Neural cell (in vitro differentiated cells): ENCODE results near the gene ING4. TPM values are rescaled to one million over a fixed set of nuclear protein-coding genes. Genes with fewer than 3 reads are reported as not detected.

Source experiments
- H2AFZ ChIP-seq: fragments of 200-600, 300-800 bp; sonication (generic), shearing (Covaris generic); 2 replicates; pipeline ENCODE4 v1.6.0; 2014; ENCODE audit warnings: low read depth, mild to moderate bottlenecking, antibody characterized with exemption, low read length, moderate library complexity
- H3F3A ChIP-seq: fragments of 200-600 bp; shearing (Covaris generic); 2 replicates; pipeline ENCODE4 v1.6.1; 2016; ENCODE audit warnings: mild to moderate bottlenecking, moderate library complexity, mixed read lengths, antibody characterized with exemption, low read length; ENCODE audit not compliant: insufficient read depth, poor library complexity, severe bottlenecking
- H3K27ac ChIP-seq: fragments of 200-600, 300-800 bp; sonication (generic), shearing (Covaris generic); 2 replicates; pipeline ENCODE4 v1.5.1; 2014; ENCODE audit warnings: mild to moderate bottlenecking, low read length, moderate library complexity
- H3K27me3 ChIP-seq: fragments of 300-800, 200-600 bp; sonication (generic), shearing (Covaris generic); 2 replicates; pipeline ENCODE4 v1.6.0; 2014; ENCODE audit warnings: mild to moderate bottlenecking, low read depth, low read length, moderate library complexity; ENCODE audit not compliant: insufficient read depth
- H3K36me3 ChIP-seq: fragments of 300-800, 200-600 bp; sonication (generic), shearing (Covaris generic); 2 replicates; pipeline ENCODE4 v1.5.1; 2014; ENCODE audit warnings: mild to moderate bottlenecking, antibody characterized with exemption, low read length, moderate library complexity; ENCODE audit not compliant: insufficient read depth
- H3K4me2 ChIP-seq: fragments of 300-800, 200-600 bp; sonication (generic), shearing (Covaris generic); 2 replicates; pipeline ENCODE4 v1.6.0; 2014; ENCODE audit warnings: mild to moderate bottlenecking, low read length
- H3K4me3 ChIP-seq: fragments of 300-800, 200-600 bp; sonication (generic), shearing (Covaris generic); 2 replicates; pipeline ENCODE4 v1.5.1; 2014; ENCODE audit warnings: mild to moderate bottlenecking, low read length, moderate library complexity
- H3K79me2 ChIP-seq: fragments of 200-600 bp; shearing (Covaris generic); replicated peaks from 2 replicates; pipeline ENCODE4 v1.6.0; 2014; ENCODE audit warnings: mild to moderate bottlenecking, low read length, moderate library complexity; ENCODE audit not compliant: insufficient read depth
- H3K9ac ChIP-seq: fragments of 300-800, 200-600 bp; sonication (generic), shearing (Covaris generic); 2 replicates; pipeline ENCODE4 v1.6.1; 2016; ENCODE audit warnings: mild to moderate bottlenecking, low read length, mixed read lengths
- H3K9me2 ChIP-seq: fragments of 200-600 bp; shearing (Covaris generic); 2 replicates; pipeline ENCODE4 v1.6.1; 2016; ENCODE audit warnings: mild to moderate bottlenecking, low read length, mixed read lengths; ENCODE audit not compliant: insufficient read depth
- H3K9me3 ChIP-seq: fragments of 200-600, 300-800 bp; sonication (generic), shearing (Covaris generic); 2 replicates; pipeline ENCODE4 v1.6.1; 2016; ENCODE audit warnings: mild to moderate bottlenecking, mixed run types, low read length, moderate library complexity, mixed read lengths
- H4K20me1 ChIP-seq: fragments of 200-600 bp; shearing (Covaris generic); 2 replicates; pipeline ENCODE4 v1.6.1; 2016; ENCODE audit warnings: mild to moderate bottlenecking, mixed run types; ENCODE audit not compliant: insufficient read depth
- EP300 ChIP-seq: fragments of 450-650 bp; conservative IDR thresholded peaks from 2 replicates; pipeline ENCODE4 v1.6.1; 2014; ENCODE audit warnings: antibody characterized with exemption, mild to moderate bottlenecking, moderate library complexity; ENCODE audit not compliant: poor library complexity, severe bottlenecking
- EZH2 ChIP-seq: fragments of 200-600, 300-800 bp; shearing (Covaris generic), sonication (generic); IDR thresholded peaks from 2 replicates; pipeline ENCODE4 v1.6.1; 2014; ENCODE audit warnings: antibody characterized with exemption, low read length, borderline replicate concordance, mild to moderate bottlenecking; ENCODE audit not compliant: insufficient read depth, poor library complexity, severe bottlenecking
- MXI1 ChIP-seq: fragments of 450-650 bp; conservative IDR thresholded peaks from 2 replicates; pipeline ENCODE4 v1.6.1; 2014; ENCODE audit warnings: antibody characterized with exemption, mild to moderate bottlenecking; ENCODE audit not compliant: poor library complexity, severe bottlenecking
- POLR2AphosphoS5 ChIP-seq: IDR thresholded peaks from 2 replicates; pipeline ENCODE4 v1.6.1; 2012
- RAD21 ChIP-seq: fragments of 450-650 bp; conservative IDR thresholded peaks from 2 replicates; pipeline ENCODE4 v1.6.1; 2014; ENCODE audit warnings: antibody characterized with exemption, mild to moderate bottlenecking, moderate library complexity
- SMC3 ChIP-seq: fragments of 450-650 bp; conservative IDR thresholded peaks from 2 replicates; pipeline ENCODE4 v1.6.1; 2014; ENCODE audit warnings: antibody characterized with exemption, mild to moderate bottlenecking, moderate library complexity; ENCODE audit not compliant: poor library complexity
- TAF1 ChIP-seq: IDR thresholded peaks from 2 replicates; pipeline ENCODE4 v1.6.1; 2012; ENCODE audit warnings: low read depth
- polyA plus RNA-seq: library from polyadenylated mRNA; depleted of rRNA; stranded (reverse); fragments of >200 nt; gene quantifications from 2 replicates; pipeline ENCODE4 v1.2.3, GENCODE V29; 2014
- TF ChIP-seq, protein P1 (sequence below): fragments of 450-650 bp; IDR thresholded peaks from 2 replicates; pipeline ENCODE4 v1.5.1; 2014; ENCODE audit warnings: antibody characterized with exemption, mild to moderate bottlenecking, moderate library complexity; ENCODE audit not compliant: poor library complexity, severe bottlenecking

ING4 gene
- polyA plus RNA-seq, 1 donor from 2014 or later = 540 TPM

DNA sequence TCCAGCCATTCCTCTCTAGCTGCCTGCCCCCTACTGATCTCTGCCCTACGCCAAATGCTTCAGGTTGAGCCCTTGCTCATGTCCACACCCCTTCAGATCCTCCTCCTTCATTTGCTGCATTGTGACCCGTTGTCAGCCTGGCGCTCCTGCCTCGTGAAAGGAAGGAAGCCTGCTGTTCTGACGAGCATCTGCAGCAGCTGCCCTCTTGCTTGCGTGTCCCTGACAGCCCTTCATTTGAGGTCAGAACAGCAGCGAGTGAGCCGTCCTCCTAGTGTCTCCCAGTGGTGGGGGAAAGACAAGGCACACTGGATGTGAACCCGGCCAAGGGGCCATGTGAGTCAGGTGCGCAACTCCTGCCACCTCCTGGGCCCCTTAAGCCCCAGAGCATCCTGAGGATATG is 40.7 kb upstream of the ING4 start:
- TF ChIP-seq POLR2AphosphoS5 (peak; percentile 11), EZH2 (no peak), SMC3 (no peak)
- TF ChIP-seq, protein P1, sequence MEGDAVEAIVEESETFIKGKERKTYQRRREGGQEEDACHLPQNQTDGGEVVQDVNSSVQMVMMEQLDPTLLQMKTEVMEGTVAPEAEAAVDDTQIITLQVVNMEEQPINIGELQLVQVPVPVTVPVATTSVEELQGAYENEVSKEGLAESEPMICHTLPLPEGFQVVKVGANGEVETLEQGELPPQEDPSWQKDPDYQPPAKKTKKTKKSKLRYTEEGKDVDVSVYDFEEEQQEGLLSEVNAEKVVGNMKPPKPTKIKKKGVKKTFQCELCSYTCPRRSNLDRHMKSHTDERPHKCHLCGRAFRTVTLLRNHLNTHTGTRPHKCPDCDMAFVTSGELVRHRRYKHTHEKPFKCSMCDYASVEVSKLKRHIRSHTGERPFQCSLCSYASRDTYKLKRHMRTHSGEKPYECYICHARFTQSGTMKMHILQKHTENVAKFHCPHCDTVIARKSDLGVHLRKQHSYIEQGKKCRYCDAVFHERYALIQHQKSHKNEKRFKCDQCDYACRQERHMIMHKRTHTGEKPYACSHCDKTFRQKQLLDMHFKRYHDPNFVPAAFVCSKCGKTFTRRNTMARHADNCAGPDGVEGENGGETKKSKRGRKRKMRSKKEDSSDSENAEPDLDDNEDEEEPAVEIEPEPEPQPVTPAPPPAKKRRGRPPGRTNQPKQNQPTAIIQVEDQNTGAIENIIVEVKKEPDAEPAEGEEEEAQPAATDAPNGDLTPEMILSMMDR = peak; percentile 38
- H2AFZ ChIP-seq = no peak overlapping the region
- H3K27me3 ChIP-seq = no peaks in the 10 kb centered on the region
- H3K9me3 ChIP-seq = no peaks in the 10 kb centered on the region
- no peak overlapping the region for H3K4me3 ChIP-seq
- peak overlapping the region; percentile 29 for H3K9ac ChIP-seq
- no peaks in the 10 kb centered on the region for H3K9me2 ChIP-seq
- H4K20me1 ChIP-seq = no peaks in the 10 kb centered on the region
- H3K36me3 ChIP-seq = no peaks in the 10 kb centered on the region
- no peaks in the 10 kb centered on the region for H3F3A ChIP-seq
- H3K4me2 ChIP-seq = no peak overlapping the region
- no peak overlapping the region for H3K27ac ChIP-seq
- H3K79me2 ChIP-seq = peaks cover 8% of the 10 kb centered on the region

DNA sequence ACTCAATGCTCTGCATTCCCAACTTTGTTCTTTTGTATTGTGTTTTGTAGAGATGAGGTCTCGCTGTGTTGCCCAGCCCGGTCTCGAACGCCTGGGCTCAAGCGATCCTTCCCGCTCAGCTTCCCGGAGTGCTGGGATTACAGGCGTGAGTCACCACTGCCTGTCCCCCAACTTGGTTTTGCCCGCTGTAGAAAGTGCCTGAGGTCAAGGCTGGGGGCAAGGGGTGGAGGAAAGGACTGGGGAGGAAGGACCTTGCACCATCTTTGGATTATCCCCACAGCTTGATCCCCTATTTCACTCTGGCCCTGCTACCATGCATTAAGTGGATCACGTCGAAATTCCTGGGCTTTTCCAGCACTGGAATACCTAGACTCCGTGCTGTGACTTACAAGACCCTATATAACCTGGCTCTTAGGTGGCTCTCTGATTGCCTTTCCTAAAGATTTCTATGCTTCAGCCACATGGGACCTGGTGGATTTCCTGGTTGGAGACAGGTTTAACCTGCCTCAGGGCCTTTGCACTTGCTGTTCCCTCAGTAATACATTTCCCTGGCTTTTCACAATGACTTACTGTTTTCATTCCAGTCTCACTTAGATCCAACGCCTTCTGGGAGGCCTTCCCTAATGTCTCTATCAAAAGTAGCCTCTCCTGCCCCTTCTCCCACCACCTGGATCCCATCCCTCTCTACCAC is 38.3 kb upstream of the ING4 start:
- H3K4me3 ChIP-seq = peak overlapping the region; percentile 97
- H3K4me2 ChIP-seq = peak overlapping the region; percentile 91
- no peaks in the 10 kb centered on the region for H4K20me1 ChIP-seq
- no peak for TF ChIP-seq POLR2AphosphoS5
- peak overlapping the region; percentile 27 for H2AFZ ChIP-seq
- peaks cover 8% of the 10 kb centered on the region for H3K79me2 ChIP-seq
- peak overlapping the region; percentile 36 for H3K27ac ChIP-seq
- H3K36me3 ChIP-seq = no peaks in the 10 kb centered on the region
- no peaks in the 10 kb centered on the region for H3F3A ChIP-seq
- no peaks in the 10 kb centered on the region for H3K27me3 ChIP-seq
- H3K9ac ChIP-seq = peak overlapping the region; percentile 96
- H3K9me3 ChIP-seq = no peaks in the 10 kb centered on the region
- H3K9me2 ChIP-seq = no peaks in the 10 kb centered on the region

DNA sequence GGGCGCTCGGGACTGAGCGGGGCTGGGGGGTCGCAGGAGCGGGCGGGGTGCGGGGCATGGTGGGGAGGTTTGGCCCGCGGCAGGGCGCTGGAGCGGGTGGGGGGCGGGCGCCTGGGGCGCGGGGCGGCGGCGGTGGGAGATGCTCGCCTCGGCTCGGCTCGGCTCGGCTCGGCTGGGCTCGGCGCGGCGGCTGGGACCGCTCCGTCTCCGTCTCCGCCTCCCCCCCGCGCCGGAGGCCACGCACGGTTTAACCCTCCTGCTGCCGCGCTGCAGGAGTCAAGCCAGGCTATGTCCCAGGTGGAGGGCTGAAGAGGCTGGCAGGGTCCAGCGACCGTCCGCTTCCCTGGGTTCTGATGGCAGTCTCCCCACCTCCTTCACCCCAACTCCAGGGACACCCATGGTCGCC is 37.7 kb upstream of the ING4 start, which contains the start of gene PIANP:
TSS of gene PIANP (minus strand) at position 170 of the 406 bp plus-strand sequence. CDS start 2,754 bp downstream, outside the sequence.
- peak within 1 kb of the TSS; percentile 77 for H3K27ac ChIP-seq
- H3K27me3 ChIP-seq = no peaks in the 10 kb centered on the region
- H2AFZ ChIP-seq = peak within 1 kb of the TSS; percentile 80
- H3K4me3 ChIP-seq = peak within 1 kb of the TSS; percentile 97
- H3K4me2 ChIP-seq = peak within 1 kb of the TSS; percentile 91
- H3K9me2 ChIP-seq = no peaks in the 10 kb centered on the region
- no peaks in the 10 kb centered on the region for H3K9me3 ChIP-seq
- no peaks in the 10 kb centered on the region for H3F3A ChIP-seq
- no peaks in the 10 kb centered on the region for H3K36me3 ChIP-seq
- TF ChIP-seq EP300 (no peak), RAD21 (no peak), SMC3 (peak; percentile 36), MXI1 (no peak), TAF1 (no peak), EZH2 (no peak)
- TF ChIP-seq, protein P1 = no peak
- peaks cover 8% of the 10 kb centered on the region for H3K79me2 ChIP-seq
- H4K20me1 ChIP-seq = no peaks in the 10 kb centered on the region
- peak within 1 kb of the TSS; percentile 96 for H3K9ac ChIP-seq
